Kidney glomerular epithelial cell (primary cell): ENCODE results near the gene PIP5K1C.
"Not testable (repeated sequence)": the region's sequence is repeated elsewhere in the genome, so short reads cannot be mapped to it uniquely, and the experiment has no call there.

Experiments
- DNase-seq: peaks from one replicate; lab custom pipeline; 2025; lab: John Stamatoyannopoulos, UW

Gene PIP5K1C

GRCh38 chr19:3673506-3674439 lies 26.5 kb downstream of the PIP5K1C start:
- no peak for DNase-seq

DNA sequence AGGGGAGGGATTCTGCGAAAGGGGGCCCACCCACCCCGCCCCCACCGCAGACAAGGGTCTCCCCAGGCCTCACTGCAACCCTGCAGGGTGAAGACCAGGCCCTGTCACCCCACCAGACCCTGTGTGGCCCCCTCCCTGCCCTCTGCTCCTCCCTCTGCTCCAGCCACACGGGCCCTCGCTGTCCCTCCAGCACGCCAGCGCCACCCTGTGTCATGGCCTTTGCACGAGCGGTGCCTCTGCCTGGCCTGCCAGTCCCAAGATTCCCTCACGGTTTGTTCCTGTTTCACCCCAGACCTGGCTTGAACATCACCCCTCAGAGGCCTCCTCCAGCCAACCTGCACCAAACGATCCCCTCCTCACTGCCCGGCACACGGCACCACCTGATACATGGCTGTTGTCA lies 27.3 kb downstream of the PIP5K1C start:
- DNase-seq: no peak

- no peak for DNase-seq
Observed at GRCh38 chr19:3672575-3672948, 27.7 kb downstream of the PIP5K1C start.

DNA sequence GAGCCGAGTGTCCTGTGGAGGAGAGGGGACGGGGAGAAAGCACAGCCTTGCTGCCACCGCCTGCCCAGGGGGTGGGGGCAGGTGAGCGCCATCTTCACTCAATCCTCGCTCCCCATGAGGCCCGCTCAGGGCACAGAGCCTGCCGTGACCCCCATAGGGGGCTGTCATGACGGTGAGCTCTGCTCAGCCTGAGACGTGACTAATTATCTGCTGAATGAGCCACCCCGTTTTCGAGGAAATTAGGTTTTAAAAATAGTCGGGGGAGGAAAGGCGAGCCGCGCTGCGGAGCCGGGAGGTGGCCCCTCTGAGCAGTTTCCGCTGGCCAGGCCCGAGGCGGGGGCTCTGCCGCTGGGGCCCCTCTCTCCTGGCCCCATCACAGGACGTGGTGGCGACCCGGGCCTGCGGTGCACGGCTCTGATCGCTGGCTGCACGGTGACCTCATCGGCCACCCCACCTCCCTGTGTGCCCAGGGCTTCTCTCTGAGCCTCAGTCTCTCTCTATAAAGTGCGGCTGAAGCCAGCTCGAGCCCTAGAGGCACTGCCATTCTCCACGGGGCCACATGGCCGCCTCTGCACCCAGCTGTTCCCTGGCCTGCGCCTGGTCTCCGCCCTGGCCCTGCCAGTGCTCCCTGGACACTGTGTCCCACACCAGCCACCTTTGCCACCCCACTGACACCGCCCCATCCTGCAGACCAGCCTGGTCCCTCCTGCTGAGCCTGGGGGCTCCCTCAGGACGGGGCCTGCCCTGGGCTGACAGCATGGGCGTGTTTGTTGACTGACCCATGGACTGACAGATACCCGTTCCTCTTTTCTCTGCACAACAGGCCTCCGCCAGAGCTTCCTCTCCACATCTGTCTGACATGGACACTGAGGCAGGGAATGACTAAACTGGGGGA lies 28.3 kb downstream of the PIP5K1C start:
- no peak for DNase-seq

DNA sequence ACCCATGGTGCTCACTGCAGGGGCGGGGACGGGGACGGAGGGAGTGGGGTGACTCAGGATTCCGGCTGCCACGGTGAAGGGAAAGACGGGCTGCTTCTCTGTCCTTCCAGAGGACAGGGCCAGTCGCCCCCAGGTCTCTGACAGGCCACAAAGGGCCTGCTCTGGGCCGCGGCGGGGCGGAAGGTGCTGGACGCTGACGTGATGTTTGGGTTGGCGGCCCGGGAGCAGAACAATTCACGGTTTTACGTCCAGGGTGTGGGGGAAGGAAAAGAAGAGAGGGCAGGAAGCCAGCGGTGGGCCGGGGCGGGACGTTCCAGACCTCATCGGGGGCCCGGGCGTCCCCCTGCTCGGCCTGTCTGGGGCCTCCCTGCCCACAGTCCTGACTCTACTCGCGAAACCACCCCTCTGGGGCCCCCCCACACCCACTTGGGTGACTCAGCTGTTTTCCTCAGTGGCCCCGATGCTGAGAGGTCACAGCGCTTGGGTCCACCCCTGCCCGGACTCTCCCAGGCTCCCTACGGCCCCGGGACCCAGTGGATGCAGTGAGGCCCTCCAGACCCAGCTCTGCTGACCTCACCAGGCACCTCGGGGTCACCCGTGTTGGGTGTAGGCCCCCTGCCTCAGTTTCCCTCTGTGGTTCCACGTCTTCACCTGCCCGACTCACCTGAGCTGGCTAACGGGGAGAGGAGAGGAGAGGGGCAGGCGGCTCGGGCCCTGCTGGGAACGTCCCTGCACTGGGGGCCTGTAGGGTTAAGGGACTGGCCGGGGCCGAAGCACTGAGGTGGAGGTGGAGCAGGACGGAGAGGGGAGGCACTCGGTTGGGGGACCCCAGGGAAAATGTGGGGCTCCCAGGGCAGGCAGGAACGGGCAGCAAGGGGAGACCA lies 29.2 kb downstream of the PIP5K1C start:
- DNase-seq: no peak

GRCh38 chr19:3669947-3670795 lies 30.1 kb downstream of the PIP5K1C start:
- no peak for DNase-seq

DNA sequence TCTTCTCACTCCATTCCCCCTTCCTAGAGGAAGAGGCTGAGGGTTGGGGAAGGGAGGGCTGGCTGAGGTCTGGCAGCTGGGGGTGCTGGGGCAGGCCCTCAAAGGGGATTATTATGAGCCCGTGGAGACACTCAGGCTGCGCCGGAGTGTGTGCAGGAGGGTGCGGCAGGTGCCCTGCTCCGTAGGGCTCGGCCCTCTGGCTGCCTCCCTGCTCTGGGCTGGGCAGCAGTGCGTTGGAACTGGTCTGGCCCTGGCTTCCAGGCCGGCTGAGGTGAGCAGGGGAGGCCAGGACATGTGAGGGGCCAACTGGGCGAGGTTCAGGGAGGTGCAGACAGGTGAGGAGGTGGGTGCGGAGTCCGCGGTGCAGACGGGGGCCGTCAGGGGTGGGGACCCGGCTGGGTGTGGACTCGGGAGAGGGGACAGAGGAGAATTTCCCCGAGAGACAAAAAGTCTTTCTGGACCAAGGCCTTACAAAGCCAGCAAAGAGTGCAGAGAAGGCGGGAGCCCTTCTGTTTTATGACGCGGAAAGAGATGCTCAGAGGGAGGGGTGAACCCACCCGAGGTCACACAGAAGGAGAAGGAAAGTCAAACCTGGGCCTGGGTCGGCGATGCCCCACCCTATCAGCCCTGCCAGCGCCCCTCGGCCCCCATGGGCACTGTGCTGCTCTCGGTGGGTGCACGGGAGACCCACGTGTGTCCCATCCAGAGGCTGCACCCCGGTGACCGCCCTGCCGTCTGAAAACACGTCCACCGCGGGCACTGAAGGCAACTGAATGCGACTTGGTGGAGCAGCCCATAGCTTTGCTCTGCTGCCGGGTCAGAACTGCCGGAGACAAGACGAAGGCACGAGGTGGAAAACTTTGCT lies 31.0 kb downstream of the PIP5K1C start:
- DNase-seq: no peak

GRCh38 chr19:3668331-3669081 lies 31.8 kb downstream of the PIP5K1C start:
- DNase-seq: no peak

DNA sequence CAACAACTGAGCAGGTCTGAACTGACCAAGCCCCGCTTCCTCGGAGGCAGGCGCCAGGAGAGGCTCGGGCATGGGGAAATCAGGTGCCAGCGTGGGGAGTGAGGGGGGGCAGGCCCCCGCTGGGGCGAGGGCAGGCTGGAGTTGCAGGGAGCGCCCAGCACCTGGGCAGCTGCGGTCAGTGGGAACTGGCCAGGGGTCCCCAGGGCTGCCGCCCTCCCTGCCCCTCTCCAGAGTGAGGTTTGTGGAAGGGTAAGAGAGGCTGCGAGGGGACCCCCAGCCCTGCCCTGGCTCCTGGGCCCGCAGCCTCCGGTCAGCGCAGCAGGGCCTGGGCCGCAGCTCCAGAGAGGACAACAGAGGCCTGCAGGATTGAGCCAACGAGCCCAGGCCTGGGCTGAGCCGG lies 32.5 kb downstream of the PIP5K1C start:
- DNase-seq: no peak

- no peak for DNase-seq
Observed at GRCh38 chr19:3667037-3667638, 33.1 kb downstream of the PIP5K1C start.

DNA sequence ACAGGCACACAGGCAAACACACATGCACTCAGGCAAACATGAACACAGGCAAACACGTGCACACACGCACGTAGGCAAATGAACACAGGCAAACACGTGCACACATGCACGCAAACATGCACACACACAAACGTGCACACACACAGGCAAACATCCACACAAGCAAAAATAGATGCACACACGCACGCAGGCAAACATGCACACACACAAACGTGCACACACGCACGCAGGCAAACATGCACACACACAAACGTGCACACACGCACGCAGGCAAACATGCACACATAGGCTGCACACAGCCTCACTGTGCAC lies 33.8 kb downstream of the PIP5K1C start:
- not testable (repeated sequence) for DNase-seq

DNA sequence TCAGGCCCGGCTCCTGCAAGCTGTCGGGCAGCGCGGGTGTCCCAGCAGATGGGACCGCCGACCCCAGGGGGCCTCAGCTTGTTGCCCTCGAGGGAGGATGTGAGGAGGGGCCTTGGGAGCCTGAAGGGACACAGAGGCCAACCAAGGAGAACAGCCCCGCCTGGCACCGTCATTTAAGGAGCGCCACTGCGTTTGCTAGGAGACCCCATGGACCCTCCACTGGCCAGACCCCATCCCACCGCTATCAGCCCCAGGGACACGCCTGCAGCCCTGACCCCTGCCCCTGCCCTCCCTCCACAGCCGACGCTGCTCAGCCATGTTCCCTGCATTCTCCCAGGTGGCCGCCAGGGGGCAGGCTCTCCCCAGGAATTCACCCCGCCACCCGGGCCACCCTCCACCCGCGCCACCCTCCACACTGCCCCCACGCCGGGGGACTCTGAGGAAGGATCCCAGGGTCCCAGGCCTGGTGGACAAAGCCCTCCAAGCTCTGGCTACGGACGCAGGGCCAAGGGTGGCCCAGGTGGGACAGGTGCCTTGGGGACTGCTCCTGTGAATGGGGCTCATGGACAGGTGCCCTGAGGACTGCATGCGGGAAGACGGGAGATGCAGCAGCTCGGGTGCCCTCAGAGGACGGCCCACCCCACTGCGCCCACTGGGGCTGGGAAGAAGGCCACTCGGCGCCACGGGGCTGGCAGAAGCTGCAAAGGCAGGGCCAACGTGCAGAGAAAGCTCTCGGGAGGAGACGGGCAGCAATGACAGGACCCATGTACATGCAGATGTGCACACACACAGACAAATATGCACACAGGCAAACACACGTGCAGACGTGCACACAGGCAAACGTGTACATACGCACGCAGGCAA lies 34.4 kb downstream of the PIP5K1C start:
- peak; percentile 29 for DNase-seq

DNA sequence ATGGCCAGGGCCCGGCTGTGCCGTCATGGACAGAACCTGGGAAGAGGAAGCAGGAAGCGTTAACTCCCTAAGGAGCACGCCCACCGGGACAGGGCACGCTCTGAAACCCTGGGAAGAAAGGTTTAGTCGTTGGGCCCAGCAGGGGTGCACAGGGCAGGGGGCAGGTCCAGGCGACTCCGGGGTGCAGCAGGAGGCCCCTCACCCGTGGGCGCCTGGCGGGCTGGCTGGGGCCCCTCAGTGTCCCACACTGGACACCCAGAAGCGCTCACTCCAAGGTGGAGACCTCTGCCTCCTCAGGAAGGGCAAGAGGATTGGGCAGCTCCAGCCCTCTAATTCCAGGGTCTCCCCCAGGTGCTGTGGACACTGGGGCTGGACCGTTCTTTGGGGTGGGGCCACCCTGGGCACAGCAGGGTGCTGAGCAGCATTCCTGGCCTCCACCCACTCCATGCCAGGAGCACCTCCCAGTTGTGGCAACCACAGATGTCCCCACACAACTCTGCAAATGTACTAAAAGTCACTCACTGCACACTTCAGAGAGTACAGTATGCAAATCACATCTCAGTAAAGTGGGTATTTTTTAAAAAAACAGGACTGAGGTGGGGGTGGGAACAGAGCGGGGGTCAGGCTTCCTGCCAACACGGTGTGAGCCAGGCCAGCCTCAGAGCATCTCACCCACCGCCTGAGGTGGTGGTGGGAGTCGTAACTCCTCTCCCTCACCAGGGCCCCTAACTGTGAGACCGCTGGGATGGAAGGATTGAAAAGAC lies 35.2 kb downstream of the PIP5K1C start:
- DNase-seq: no peak

GRCh38 chr19:3663838-3664237 lies 36.4 kb downstream of the PIP5K1C start:
- DNase-seq: no peak

GRCh38 chr19:3661284-3662238 lies 38.7 kb downstream of the PIP5K1C start:
- DNase-seq: no peak
